ENCODE measurements around the gene PDZD2.

PDZD2 gene

DNA sequence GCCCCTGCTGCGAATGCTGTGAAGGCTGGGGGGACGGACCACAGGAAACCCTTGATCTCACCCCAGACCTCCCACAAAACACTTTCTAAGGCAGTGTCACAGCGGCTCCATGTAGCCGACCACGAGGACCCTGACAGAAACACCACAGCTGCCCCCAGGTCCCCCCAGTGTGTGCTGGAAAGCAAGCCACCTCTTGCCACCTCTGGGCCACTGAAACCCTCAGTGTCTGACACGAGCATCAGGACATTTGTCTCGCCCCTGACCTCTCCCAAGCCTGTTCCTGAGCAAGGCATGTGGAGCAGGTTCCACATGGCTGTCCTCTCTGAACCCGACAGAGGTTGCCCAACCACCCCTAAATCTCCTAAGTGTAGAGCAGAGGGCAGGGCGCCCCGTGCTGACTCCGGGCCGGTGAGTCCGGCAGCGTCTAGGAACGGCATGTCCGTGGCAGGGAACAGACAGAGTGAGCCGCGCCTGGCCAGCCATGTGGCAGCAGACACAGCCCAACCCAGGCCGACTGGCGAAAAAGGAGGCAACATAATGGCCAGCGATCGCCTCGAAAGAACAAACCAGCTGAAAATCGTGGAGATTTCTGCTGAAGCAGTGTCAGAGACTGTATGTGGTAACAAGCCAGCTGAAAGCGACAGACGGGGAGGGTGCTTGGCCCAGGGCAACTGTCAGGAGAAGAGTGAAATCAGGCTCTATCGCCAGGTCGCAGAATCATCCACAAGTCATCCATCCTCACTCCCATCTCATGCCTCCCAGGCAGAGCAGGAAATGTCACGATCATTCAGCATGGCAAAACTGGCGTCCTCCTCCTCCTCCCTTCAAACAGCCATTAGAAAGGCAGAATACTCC lies 450.4 kb downstream of the PDZD2 start:
- no peak for DNase-seq

DNA sequence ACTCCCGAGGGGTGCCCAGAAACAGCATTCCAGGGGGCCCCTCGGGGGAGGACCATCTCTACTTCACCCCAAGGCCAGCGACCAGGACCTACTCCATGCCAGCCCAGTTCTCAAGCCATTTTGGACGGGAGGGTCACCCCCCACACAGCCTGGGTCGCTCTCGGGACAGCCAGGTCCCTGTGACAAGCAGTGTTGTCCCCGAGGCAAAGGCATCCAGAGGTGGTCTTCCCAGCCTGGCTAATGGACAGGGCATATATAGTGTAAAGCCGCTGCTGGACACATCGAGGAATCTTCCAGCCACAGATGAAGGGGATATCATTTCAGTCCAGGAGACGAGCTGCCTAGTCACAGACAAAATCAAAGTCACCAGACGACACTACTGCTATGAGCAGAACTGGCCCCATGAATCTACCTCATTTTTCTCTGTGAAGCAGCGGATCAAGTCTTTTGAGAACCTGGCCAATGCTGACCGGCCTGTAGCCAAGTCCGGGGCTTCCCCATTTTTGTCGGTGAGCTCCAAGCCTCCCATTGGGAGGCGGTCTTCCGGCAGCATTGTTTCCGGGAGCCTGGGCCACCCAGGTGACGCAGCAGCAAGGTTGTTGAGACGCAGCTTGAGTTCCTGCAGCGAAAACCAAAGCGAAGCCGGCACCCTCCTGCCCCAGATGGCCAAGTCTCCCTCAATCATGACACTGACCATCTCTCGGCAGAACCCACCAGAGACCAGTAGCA lies 451.3 kb downstream of the PDZD2 start:
- no peak for DNase-seq

DNA sequence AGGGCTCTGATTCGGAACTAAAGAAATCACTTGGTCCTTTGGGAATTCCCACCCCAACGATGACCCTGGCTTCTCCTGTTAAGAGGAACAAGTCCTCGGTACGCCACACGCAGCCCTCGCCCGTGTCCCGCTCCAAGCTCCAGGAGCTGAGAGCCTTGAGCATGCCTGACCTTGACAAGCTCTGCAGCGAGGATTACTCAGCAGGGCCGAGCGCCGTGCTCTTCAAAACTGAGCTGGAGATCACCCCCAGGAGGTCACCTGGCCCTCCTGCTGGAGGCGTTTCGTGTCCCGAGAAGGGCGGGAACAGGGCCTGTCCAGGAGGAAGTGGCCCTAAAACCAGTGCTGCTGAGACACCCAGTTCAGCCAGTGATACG lies 451.8 kb downstream of the PDZD2 start:
- DNase-seq: no peak

DNA sequence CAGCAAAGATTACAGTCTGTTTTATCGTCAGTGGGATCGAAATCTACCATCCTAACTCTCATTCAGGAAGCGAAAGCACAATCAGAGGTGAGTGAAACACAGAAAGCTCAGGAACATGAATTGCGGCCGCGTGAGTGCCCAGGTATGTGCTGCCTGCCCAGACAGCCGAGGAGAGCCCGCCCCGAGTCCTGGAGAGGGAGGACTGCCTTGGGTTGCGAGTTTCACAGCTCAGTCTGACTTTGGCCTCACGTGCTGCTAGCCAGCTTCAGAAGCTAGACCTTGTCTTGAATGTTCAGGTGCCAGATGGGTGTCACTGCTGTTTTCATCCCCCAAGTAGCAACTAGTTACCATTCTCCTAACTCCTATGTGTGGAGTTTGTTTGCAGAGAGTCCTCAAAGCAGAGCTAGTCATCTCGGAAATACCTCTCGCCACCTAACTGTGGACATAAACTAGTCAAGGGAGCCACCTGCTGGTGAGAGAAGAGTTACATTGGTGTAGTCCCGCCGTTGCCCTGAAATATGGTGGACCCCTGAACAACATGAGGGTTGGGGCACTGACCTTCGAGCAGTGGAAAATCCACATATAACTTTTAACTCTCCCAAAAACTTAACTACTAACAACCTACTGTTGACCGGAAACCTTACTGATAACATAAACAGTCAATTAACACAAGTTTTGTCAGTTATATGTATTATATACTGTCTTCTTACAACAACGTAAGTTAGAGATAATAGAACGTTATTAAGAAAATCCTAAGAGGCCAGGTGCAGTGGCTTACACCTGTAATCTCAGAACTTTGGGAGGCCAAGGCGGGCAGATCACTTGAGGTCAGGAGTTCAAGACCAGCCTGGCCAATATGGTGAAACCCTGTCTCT lies 454.2 kb downstream of the PDZD2 start:
- peak; percentile 75 for DNase-seq

DNA sequence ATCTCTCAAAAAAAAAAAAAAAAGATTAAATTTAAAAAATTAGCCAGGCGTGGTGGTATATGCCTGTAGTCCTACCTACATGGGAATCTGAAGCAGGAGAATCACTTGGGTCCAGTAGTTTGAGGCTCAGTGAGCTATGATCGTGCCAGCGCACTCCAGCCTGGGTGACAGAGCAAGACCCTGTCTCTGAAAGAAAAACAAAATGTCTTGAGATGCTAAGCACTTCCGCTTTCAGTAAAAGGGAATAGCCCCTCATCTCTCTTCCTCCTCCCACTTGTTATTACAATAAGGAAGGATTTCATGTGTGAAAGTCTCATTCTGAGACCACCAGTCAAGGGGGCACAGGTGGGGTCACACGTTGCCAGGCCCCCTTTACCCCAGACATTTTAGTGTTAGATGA lies 455.8 kb downstream of the PDZD2 start:
- no peak for DNase-seq

DNA sequence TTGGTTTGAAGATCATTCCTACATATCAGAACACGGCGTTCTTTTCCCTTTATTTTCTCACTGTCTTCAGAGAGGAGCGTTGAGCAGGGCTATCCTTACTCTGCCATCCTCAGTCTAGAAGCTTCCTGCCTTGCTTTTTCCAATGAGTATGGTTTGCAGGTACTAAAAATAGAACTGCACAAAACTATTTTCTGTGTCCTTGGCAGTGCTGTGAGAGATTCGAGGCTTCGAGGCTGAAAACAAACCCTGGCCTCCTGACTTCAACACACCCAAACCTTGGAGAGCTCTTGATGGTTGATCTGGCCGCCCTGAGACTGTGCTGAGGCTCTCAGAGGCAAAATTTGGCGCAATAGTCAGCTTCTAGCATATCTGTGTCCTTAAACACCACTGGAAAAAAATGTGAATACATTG lies 456.3 kb downstream of the PDZD2 start:
- peak; percentile 60 for DNase-seq

DNA sequence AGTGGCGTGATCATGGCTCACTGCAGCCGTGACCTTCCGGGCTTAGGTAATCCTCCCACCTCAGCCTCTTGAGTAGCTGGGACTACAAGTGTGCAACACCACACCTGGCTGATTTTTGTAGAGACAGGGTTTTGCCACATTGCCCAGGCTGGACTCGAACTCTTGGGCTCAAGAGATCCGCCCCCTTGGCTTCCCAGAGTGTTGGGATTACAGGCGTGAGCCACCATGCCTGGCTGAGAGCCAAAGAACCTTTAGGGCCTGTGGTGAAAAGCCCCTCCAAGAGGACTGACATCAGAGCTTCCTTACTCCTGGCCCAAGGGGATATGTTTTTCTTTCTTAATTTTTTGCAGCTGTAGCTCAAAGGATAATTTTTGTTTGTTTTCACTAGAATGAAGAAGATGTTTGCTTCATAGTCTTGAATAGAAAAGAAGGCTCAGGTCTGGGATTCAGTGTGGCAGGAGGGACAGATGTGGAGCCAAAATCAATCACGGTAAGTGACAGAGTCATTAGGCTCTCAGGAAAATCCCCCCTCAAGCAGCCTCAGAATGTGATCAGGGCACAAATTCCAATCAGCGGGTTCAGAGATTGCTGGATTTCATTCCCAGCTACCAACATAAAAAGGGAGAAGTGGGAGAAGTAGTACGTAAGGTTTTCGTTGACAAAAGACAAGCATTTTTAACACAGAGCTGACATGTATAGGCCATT lies 458.1 kb downstream of the PDZD2 start:
- DNase-seq: no peak

DNA sequence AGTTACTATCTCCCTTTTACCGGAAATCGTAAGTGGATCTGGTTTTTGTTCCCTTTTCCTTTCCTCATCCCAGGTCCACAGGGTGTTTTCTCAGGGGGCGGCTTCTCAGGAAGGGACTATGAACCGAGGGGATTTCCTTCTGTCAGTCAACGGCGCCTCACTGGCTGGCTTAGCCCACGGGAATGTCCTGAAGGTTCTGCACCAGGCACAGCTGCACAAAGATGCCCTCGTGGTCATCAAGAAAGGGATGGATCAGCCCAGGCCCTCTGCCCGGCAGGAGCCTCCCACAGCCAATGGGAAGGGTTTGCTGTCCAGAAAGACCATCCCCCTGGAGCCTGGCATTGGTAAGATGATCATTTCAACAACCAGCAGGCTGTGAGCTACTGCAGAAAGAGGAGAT lies 459.4 kb downstream of the PDZD2 start:
- no peak for DNase-seq

DNA sequence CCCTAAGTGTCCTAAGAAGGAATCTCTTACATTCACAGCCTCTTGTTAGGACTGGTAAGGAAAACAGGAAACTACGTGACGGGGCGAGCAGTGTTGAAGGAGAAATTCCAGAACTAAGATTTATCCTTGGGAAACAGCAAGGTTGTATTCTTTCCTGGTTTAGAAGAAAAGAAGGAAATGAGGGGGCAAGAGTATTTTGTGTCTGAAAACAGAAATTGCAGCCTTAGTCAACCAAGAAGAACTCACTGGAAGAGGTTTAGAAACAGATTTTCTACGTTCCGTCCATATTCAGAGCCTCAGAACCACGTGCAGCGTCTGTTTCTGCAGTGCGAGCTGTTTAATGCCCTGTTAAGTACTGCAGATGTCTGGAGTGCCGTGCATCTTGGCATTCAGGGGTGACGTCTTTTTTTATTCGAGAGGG lies 460.0 kb downstream of the PDZD2 start:
- DNase-seq: no peak

DNA sequence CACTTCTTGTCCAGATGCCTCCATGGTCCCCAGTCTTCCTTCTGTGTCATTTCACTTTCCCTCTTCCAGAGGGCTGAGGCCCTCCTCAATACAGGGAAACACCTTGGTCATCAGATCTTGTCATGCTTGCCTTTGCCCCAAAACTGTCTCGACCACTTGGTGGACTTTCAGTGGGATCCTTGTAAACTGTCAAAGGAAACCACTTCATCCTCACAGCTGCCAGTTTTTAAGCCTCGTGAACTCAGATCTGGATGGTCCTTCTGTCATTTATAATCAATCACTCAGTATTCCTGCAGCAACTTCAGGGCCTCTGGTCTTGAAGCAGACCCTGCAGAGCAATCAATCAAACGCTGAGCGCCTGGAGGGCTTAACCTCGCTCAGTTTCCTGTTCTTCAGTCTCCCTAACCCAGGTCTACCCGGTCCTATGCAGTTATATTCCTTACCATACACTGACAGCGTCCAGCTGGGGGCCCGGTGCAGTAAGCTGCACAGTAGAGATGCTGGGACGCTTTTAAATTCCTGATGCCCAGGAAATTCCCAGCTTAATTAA lies 460.6 kb downstream of the PDZD2 start:
- no peak for DNase-seq

DNA sequence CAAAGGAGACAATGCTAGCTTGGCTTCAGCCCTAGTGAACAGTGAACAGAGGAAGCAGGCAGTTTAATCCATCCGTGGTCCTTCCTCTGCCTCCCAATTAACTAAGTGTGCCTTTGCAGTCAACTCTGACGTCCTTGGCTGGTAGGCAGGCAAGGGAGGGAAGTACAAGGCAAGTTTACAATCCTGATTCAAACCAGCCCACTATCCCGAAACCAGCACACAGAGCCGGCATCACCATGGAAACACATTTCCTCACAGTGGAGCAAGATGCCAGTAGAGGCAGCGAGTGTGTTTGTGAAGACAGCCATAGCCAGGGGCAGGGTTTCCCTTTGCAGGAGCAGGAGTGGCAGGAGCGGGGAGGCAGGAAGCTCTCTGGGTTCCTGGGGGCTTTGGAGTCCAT lies 461.3 kb downstream of the PDZD2 start:
- no peak for DNase-seq

DNA sequence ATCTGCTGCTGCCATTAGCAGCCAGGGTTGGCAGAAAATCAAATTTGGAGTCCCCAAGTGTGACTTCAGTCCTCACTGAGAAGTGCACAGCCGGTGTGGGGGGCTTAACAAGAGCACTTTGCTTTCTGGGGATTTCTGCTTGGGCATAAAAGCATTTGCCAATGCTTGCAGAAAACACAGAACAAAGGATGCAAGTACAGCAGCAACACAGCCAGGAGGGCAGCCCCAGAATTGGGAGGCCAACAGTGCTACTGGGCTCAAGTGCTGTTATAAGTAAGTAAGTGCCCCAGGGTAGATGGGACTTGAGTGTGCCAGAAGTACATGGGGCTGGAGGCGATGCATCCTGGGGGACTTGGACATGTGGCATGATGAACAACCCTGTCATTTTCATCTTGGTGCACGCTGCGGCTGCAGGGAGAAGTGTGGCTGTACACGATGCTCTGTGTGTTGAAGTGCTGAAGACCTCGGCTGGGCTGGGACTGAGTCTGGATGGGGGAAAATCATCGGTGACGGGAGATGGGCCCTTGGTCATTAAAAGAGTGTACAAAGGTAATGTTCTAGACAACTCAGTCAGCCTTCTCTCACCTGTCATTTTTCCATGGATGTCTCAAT lies 461.9 kb downstream of the PDZD2 start:
- DNase-seq: no peak

DNA sequence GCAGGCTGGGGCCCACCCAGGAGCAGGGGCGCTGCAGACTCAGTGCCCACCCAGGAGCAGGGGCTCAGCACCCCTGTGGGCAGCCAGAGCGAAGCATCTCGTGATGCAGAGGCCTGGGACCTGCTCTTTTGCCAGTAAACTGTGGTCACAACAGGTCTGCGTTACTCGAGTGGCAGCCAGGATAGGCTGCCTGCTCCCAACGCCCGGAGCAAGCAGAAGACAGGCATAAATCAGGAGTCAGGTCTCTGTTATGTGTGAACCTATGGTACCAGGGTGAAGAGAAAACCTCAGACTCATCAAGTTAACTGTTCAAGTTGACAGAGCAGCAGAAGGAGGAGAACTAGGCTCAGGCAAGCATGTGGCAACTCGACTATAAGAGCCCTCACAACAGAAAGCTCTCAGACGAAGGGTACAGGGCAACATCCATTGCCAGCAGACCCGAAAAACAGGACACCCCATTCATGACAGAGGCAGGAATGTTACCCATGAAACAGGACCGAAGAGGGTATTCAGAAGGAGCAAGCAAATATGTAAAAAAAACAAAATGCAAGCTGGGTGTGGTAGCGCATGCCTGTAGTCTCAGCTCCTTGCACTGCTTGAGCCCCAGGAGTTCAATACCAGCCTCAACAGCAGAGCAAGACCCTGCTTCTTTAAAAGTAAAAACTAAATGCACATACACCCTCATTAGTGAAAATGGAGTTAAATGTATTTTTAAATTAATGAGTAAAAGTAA lies 463.5 kb downstream of the PDZD2 start:
- no peak for DNase-seq

DNA sequence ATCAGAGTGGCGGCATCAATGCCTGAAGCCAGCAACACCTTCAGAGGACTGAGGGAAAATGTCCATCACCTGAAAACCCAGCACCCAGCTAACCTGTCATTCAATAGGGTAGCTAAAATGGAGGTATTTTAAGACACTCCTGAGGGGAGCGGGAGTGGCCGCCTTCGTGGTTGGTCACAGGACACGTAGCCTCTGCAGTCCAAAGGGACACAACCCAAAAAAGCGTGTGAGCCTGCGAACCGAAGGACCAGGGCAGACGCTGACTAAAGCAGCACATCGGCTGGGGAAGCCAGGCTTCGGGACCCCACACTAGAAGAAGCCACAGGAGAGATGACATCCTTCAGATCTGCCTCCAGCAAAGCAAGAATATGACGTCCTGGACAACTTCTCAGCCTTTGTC lies 464.6 kb downstream of the PDZD2 start:
- no peak for DNase-seq

DNA sequence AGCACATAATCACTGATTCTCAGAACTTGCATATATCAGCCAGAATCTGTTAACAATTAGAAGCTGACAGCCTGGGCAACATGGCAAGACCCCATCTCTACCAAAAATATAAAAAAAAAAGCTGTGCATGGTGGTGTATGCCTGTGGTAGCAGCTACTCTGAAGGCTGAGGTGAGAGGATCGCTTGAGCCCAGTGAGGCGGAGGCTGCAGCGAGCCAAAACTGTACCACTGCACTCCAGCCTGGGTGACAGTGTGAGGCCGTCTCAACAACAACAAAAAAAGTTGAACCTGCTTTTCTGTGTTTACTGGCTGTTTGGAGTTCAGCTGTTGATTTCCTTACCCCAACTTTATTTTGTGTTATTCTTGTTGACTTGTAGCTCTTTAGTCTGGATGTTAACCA lies 468.4 kb downstream of the PDZD2 start:
- DNase-seq: no peak

DNA sequence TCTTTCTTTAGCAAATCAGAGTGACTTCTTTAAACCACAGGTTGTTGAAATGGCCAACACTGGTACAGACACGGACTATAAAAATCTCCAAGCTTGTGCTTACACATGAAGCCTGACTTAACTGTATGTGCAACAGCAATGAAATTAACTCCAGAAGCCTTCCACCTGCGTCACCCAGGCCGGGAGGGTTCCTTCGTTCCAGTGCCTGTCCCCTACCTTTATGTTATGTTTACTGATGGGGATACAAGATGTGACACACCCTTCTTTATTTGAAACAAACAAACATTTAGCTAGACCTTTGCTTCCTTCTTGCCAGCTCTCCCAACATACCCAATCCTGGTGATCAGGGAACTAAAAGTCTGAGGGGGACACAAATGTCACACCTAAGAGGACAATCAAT lies 469.2 kb downstream of the PDZD2 start:
- DNase-seq: no peak

DNA sequence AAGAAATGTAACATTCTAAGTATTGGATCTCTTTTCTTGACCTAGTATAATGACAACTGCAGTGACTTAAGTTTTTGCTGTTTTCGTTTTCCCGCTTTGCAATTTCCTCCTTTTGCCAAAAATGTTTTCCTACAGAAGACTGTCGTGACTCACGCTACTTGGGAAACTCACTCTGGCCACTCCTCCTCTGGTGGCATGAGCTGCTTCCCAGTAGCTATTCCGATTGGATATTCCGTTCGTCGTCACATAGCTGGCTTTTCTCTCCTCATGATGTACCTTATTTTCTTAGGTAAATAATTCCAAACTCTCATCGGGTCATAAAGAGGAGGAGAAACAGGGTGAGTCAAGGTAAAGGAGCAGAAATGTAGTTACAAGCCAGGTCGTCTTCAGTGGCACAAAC lies 470.3 kb downstream of the PDZD2 start:
- no peak for DNase-seq

DNA sequence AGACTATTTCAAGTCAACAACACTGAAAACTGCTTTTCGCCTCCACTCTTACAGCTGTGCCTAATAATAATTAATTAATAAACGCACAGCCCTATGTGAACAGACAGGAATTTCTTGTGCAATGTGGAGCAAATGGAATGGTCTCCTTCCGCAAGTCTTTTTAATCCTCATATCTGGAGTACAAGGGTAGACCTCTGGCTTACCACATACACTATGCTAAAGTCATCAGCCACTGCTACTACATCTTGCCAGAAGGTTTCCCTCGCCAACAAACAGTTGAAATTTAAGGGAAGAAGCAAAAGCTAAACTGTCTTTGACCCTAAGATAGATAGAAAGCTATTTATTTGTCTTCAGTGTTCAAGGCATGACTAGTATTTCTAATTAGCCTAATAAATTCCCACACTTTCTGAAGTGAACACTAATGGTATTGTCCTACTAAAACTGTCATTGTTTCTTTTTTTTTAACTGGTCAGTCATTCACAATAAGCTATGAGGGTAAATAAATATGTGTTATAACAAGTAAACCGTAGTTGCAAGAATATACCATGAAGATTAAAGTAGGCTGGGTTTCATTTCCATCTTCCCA lies 471.3 kb downstream of the PDZD2 start:
- DNase-seq: no peak

DNA sequence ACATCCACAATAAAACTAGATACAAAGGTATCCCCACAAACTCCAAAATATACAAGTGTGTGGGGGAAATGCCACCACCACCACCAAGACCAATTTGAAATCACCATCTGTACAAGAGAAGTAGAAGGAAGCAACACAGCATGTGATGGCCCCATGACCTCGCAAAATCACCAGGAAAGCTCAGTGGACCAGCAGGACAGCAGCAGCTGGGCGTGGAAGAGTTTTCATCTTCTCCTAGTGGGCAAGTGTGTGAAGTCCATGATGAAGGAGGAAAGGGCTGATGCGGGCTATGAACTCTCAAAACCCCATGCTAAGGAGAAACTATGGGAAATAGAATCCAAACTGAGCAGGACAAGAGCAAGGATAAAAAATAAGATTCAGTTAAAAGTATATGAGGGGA lies 477.1 kb downstream of the PDZD2 start:
- no peak for DNase-seq

DNA sequence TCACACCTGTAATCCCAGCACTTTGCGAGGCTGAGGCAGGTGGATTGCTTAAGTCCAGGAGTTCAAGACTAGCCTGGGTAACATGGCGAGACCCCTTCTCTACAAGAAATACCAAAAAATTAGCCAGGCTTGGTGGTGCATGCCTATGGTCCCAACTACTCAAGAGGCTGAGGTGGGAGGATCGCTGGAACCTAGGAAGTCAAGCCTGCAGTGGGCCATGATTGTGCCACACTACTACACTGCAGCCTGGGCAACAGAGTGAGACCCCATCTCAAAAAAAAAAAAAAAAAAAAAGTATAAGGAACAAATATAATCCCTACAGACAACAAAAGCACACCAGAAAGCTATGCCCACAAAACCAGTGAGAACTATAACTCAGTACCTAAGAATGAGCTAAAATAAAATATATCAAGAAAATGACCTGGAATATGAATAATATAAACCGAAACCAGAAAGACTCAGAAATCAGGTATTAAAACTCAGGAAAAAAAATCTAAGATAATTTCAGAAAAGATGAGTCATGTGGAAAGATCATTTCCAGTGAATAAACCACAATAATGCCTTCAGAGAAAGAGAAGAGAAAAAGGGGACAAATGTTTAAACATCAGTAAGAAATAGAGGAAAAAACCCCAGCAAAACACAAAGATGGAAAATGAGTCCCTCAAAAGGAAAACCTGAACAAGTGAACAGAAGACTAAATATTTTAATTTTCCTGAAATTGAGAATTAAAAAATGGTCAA lies 477.8 kb downstream of the PDZD2 start:
- DNase-seq: no peak
